ENCODE measurements around the gene HOXB7.
A peak's percentile ranks its signal among the peaks of the same experiment; 100 is the strongest.

Gene HOXB7

DNA sequence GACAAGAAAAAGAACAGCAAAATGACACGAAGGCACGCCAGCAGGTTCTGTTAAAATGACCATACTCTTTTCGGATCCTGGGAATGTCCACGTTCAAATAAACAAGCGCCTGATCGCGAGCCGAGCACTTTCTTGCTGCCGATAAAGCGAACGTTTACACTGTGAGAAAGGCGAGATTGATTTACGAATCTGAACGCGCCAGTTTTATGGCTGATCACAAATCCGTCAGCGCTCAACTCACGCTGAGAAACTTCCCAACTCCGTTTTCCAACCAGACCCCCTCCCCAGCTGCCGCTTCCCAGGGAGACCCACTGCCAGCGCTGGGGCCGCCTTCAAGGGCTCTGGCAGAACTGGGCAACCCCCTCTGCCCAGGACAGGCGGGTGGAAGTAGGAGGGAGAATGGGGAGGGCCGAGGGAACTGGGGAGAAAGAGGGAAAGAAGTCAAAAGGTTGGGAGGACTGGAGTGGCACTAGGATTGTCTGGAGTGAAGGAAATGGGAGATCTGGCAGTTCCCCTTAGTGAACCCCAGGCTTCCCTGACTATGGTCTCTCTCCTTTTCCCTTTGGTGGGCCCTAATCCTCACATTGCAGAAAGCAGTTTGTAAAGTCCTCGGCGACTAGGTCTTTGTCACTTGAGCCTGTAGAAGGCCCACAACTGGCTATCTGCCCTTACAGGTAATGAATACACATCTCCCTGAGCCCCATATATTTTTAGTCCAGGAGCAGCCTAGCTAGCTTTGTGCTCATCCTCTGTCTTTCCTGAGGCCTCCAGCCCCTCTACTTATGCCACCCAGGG lies 39.6 kb downstream of the HOXB7 start:
- Histone ChIP-seq H3K4me1 (ENCODE audit: insufficient read depth, low read length) (peaks cover 28% of the 10 kb centered on the region), H3K36me3 (ENCODE audit: insufficient read depth, low read length) (no peaks in the 10 kb centered on the region), H3K9me3 (ENCODE audit: control insufficient read depth, insufficient read depth, low read length) (no peaks in the 10 kb centered on the region; the same call in none of the 2 replicates), H3K9ac (ENCODE audit: low read depth, low read length) (0 out of 2 replicates have a peak overlapping the region, but pooled peaks have one; percentile 2)

DNA sequence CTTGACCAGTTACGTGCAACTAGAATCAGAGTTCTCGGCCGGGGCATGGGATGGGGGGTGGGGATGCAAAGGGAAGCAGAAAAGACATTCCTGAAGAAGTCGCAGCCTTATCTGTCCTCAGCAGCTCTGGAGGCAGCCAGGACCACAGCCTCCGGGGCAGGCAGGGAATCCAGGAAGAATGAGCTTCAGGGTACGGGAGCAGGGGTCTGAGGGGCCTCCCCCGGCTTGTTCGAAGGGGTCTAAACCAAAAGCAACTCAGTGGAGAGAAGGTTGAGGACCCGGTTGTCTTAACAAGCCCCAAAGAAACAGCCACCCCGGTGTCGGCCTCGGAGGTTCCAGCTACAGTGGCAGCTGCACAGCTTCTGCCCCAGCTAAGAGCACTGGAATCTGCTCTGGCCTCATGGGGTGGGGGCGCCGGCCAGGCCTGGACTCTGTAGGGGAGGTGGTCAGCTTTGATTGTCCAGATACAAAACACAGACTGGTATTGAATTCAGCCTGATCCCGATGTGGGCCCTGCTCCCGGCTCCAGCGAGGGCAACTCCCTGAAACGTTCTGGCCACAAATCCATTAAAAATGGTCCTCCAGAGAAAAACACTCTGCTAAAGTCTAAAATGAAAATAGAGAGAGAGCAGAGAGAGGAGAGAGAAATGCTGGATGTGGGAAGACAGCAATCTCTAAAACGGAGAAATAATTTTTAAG lies 40.3 kb downstream of the HOXB7 start:
- Histone ChIP-seq H3K36me3 (ENCODE audit: insufficient read depth, low read length) (no peaks in the 10 kb centered on the region), H3K4me1 (ENCODE audit: insufficient read depth, low read length) (peaks cover 28% of the 10 kb centered on the region), H3K9ac (ENCODE audit: low read depth, low read length) (0 out of 2 replicates have a peak overlapping the region, but pooled peaks have one; percentile 2), H3K9me3 (ENCODE audit: control insufficient read depth, insufficient read depth, low read length) (no peaks in the 10 kb centered on the region; the same call in none of the 2 replicates)

DNA sequence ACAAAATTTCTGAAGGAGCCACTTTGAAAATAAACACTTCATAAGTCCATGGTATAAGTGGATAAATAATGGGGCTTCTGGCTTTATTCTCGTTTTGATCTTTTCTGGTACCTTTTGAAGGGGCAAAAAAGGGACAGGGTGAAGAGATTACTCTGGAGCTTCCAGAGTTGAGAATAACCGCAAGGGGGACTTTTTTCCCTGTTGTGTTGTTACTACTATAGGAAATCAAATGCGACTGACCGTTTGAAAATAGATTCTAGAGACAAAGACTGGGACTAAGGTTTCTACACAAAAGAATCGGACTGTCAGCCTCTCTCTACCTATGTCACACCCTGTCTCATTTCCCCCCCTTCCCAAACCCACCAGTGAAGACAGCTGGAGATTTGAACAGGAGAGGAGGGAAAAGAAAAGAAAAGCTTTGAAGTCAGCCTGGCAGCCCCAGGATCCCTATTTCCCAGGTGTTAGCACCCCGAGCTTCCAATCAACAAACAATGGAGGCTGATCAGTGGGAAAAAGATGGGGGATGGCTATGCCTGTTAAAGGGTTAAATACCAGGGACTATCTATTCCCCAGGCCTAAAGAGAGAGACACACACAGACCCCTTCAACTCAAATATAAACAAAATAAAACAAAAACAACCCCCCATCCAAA lies 41.0 kb downstream of the HOXB7 start:
- no peaks in the 10 kb centered on the region for H3K36me3 ChIP-seq (ENCODE audit: insufficient read depth, low read length)
- peaks cover 28% of the 10 kb centered on the region for H3K4me1 ChIP-seq (ENCODE audit: insufficient read depth, low read length)
- H3K9me3 ChIP-seq (ENCODE audit: control insufficient read depth, insufficient read depth, low read length) = no peaks in the 10 kb centered on the region; the same call in none of the 2 replicates
- no peak overlapping the region for H3K9ac ChIP-seq (ENCODE audit: low read depth, low read length)

DNA sequence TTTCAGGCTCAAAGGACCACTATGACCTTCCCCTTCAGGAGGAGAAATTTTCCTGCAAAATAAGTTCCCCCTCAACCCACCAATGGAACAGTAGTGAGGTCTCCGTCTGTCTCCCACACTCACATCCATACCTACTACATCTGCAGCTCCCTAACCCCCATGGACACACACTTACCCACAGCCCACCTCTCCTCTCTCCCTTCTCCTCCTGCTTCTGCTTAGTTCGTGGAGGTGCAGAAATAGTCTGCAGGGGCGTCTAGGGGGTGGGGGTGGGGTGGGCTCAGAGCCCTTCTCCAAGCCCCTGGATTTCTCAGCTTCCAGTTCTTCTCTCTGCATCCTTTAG lies 41.6 kb downstream of the HOXB7 start:
- Histone ChIP-seq H3K9me3 (ENCODE audit: control insufficient read depth, insufficient read depth, low read length) (no peaks in the 10 kb centered on the region; the same call in none of the 2 replicates), H3K9ac (ENCODE audit: low read depth, low read length) (no peak overlapping the region), H3K36me3 (ENCODE audit: insufficient read depth, low read length) (no peaks in the 10 kb centered on the region), H3K4me1 (ENCODE audit: insufficient read depth, low read length) (peaks cover 25% of the 10 kb centered on the region)

DNA sequence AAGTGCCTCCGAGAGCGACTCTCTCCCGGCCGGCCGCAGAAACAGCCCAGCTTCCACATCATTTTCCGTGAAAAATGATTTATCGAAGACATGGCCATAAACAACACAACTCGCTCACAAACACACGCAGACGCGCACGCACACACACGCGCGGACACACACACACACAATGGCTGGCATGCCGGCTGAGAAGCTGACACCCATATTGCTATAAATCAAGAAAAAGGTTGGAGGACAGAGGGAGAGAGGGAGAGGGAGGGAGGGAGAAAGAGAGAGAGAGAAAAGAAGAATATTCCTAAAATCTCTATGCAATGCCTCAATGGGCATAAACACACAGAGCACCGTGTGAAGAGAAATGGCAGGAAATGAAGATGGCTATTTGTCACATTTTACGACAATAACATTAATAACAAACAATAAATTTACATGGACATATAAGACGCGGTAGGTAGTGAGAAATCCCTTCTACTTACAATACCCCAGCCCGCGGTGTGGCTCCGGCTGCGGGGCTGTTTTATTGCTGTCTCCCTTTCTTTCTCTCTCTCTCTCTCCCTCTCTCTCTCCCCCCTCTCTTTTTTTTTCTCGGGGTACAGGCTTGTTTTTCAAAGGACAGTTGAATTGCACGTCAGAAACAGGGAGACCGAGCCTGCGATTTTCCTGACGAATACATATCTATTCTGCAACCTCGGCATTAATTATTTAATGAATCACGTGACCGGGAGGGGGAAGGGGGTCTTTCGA lies 42.1 kb downstream of the HOXB7 start:
- H3K9me3 ChIP-seq (ENCODE audit: control insufficient read depth, insufficient read depth, low read length) = no peaks in the 10 kb centered on the region; the same call in none of the 2 replicates
- no peak overlapping the region; the same call in 1 of the 2 replicates for H3K9ac ChIP-seq (ENCODE audit: low read depth, low read length)
- no peaks in the 10 kb centered on the region for H3K36me3 ChIP-seq (ENCODE audit: insufficient read depth, low read length)
- peaks cover 21% of the 10 kb centered on the region for H3K4me1 ChIP-seq (ENCODE audit: insufficient read depth, low read length)

DNA sequence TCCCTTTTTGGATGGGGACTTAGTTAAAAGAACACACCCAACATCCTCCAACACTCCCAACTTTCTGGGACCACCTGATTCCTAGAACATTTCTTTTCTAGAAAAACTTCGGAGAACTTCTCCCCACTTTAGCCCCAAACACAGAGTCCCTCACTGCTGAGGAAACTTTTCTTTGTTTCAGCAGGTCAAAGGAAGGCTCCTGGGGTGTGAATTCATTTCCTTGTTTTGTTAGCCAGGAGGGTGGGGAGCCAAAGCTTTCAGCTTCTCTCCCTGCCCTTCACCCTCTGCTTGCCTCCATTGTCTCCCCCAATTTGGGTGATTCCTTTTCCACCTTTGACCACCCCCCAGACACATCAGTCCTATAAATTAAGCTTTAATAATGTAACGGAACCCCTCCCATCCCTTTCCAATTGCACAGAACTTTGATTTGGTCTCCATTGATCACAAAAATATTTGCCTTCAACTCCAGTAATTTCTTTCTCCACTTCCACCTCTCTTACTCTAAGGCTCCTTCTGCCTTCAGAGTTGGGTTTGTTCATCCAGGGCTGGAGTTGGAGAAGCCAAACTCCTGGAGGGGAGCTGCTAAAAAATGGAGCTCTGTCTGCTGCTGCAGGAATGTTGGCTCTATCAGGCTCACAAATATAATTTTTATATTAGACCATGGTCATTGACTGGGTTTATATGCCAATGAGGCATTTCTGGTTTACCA lies 43.0 kb downstream of the HOXB7 start:
- Histone ChIP-seq H3K9ac (ENCODE audit: low read depth, low read length) (no peak overlapping the region), H3K36me3 (ENCODE audit: insufficient read depth, low read length) (no peaks in the 10 kb centered on the region), H3K4me1 (ENCODE audit: insufficient read depth, low read length) (peaks cover 21% of the 10 kb centered on the region), H3K9me3 (ENCODE audit: control insufficient read depth, insufficient read depth, low read length) (no peaks in the 10 kb centered on the region; the same call in none of the 2 replicates)

DNA sequence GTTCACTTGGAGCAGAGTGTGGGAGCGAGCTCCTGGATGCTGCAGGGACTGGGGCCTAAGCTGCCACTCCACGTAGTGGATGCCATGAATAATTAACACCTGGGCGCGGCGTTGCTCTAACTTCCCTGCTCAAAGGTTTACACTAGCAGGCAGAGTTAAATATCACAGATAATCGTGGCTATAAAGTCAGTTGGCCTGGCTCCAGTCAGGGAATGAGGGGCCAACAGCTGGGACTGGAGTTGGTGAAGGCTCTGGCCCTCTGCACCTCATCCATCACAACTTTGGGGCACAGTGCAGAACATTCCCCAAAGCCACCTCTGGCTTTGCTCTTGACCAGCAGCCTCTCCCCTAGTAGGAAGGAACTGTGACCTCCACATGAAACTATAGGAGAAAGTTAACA lies 43.6 kb downstream of the HOXB7 start:
- H3K9me3 ChIP-seq (ENCODE audit: control insufficient read depth, insufficient read depth, low read length) = no peaks in the 10 kb centered on the region; the same call in none of the 2 replicates
- H3K4me1 ChIP-seq (ENCODE audit: insufficient read depth, low read length) = peaks cover 21% of the 10 kb centered on the region
- H3K36me3 ChIP-seq (ENCODE audit: insufficient read depth, low read length) = no peaks in the 10 kb centered on the region
- no peak overlapping the region for H3K9ac ChIP-seq (ENCODE audit: low read depth, low read length)

DNA sequence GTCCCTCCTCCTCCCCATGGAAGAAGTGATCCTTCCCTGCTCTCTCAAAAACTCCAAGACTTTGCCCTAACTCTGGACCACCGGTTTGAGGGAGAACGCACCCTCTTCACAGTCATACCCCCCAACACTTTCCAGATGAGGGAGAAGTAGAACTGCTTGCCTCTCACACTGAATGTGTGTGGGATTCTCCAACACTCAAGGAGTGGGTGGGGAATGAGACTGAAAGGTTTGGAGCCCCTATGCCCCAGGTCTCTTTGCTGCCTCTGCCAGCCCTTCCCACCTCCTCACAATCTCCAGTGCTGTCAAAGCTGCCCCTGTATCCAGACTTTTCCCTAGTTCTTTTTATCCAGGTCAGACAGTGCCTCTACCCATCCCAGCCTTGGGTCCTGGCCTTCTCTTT lies 44.1 kb downstream of the HOXB7 start:
- Histone ChIP-seq H3K4me1 (ENCODE audit: insufficient read depth, low read length) (peaks cover 21% of the 10 kb centered on the region), H3K36me3 (ENCODE audit: insufficient read depth, low read length) (no peaks in the 10 kb centered on the region), H3K9ac (ENCODE audit: low read depth, low read length) (no peak overlapping the region), H3K9me3 (ENCODE audit: control insufficient read depth, insufficient read depth, low read length) (no peaks in the 10 kb centered on the region; the same call in none of the 2 replicates)

DNA sequence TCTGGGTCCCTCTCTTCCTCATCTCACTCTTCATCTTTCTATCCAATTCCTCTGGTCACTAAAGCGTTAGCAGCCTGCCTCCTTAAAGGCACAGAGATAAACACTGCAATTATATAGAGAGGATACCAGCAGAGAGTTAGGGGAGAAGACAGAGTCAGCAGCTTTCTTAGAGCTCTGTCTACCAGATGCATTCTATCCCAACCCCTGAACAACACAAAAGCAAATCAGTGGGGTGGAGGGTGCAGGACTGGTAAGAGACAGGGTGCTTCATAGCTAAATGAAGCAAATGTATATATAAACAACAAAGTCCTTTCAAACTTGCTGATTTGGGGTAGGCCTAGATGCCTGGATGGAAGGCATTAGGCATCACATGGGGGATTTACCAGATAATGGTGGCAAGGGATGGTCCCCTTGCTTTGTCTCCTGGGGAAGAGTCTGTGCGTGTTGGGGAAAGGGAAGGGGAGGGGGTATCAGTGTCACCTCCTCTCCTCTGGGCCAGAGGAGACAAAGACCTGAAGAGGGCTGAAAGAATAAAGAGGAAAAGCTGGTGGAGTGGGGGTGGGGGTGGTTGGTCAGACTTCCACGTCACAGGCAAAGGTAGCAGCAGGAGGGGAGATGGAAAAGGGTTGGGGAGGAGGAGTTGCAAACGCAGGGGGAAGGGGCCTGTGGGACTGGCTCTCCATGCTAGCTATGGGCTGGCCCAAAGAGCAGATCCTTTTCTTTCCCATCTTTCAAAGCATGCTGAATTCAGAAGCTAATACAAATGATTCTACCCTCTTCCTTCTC lies 44.7 kb downstream of the HOXB7 start:
- Histone ChIP-seq H3K9ac (ENCODE audit: low read depth, low read length) (no peak overlapping the region), H3K36me3 (ENCODE audit: insufficient read depth, low read length) (no peaks in the 10 kb centered on the region), H3K4me1 (ENCODE audit: insufficient read depth, low read length) (peaks cover 21% of the 10 kb centered on the region), H3K9me3 (ENCODE audit: control insufficient read depth, insufficient read depth, low read length) (no peaks in the 10 kb centered on the region; the same call in none of the 2 replicates)

DNA sequence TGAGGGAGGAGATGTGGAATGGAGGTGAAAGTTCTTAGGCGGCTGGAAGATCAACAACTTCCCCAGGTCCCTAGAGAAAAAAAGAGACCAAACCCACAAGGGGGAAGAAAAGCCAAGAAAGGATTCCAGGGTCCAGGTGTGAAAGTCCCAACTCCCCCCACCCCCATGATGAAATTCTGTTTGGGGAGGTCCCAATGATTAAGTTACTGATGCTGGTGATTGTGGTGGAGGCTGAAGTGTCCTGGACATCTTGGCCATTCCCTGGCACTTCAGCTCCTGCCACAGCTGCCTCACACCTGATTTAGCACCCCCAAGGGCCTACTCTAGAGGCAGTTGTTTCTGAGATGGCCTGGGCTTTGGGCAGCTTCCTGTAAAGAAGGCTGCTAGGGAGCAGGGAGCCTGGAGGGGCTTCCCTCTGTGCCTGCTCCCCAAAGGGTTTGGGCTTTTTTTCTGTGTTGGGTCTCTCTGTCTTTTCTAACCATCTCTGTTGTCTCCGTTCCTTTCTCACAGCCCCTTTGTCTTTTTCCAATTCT lies 45.7 kb downstream of the HOXB7 start:
- Histone ChIP-seq H3K9ac (ENCODE audit: low read depth, low read length) (peak overlapping the region; percentile 11; the same call in 1 of the 2 replicates), H3K36me3 (ENCODE audit: insufficient read depth, low read length) (no peaks in the 10 kb centered on the region), H3K9me3 (ENCODE audit: control insufficient read depth, insufficient read depth, low read length) (no peaks in the 10 kb centered on the region; the same call in none of the 2 replicates), H3K4me1 (ENCODE audit: insufficient read depth, low read length) (peaks cover 11% of the 10 kb centered on the region)

DNA sequence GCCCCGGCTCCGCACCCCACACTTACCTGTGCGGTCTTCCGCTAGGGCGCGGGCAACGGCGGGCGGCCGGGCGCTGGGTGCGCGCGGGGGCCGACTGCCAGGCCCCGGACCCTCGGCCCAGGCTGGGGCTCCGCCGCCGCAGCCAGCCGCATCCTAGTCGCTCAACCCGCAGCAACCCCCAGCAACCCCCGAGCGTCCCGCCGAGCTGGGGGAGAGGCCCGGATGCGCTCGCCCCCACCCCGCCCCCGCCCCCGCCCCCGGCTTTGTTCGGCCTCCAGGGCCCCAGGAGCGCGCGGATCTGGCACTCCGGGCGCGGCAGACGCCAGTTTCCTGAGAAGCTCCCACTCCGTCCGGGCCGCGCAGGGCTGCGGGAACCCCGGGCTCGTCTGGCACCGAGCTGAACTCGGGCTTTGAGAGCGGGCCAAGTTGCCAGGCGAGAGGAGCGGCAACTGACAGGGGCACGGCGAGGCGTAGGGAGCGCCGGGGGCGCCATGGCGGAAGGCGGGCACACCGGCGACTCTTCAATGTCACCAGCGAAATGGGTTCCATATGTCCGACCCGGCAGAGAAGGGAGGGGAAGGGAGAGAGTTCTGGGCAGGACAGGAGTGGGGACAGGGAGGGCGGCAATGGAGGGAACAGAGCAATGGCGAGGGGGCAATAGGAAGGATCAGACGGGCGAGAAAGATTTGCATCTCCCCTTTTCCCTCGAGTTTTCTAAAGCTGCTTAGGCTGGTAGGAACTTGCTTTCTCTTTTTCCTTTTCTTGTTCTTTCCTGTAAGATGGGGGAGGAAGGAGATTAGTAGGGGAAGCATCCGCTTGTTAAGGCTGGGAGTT lies 46.4 kb downstream of the HOXB7 start:
- Histone ChIP-seq H3K4me1 (ENCODE audit: insufficient read depth, low read length) (peaks cover 13% of the 10 kb centered on the region), H3K9me3 (ENCODE audit: control insufficient read depth, insufficient read depth, low read length) (no peaks in the 10 kb centered on the region; the same call in none of the 2 replicates), H3K9ac (ENCODE audit: low read depth, low read length) (peak overlapping the region; percentile 11; the same call in 1 of the 2 replicates), H3K36me3 (ENCODE audit: insufficient read depth, low read length) (no peaks in the 10 kb centered on the region)

DNA sequence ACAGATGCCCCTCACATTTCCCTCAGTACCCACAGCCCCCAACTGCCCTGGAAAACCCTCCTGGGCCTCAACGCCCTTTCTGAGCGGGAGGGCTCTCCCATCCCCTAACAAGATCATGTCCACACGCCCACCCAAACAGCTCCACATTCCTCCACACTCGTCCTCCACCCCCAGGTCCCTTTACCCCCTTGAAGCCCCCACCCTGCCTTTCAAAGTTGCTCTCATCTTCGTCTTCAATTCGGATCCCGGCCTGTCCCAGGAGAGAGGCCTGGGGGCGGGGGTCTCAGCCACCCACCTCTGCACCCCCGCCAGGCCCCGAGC lies 47.0 kb downstream of the HOXB7 start:
- Histone ChIP-seq H3K4me1 (ENCODE audit: insufficient read depth, low read length) (peaks cover 15% of the 10 kb centered on the region), H3K36me3 (ENCODE audit: insufficient read depth, low read length) (no peaks in the 10 kb centered on the region), H3K9ac (ENCODE audit: low read depth, low read length) (no peak overlapping the region), H3K9me3 (ENCODE audit: control insufficient read depth, insufficient read depth, low read length) (no peaks in the 10 kb centered on the region; the same call in none of the 2 replicates)

Data from ES-I3 (cell line).